Measurements from ENCODE around the gene GSC2. TPM values are rescaled to one million over a fixed set of nuclear protein-coding genes. Genes with fewer than 3 reads are reported as not detected.
A peak's percentile ranks its signal among the peaks of the same experiment; 100 is the strongest.

GSC2 gene
- total and polyA plus RNA-seq, 2 of the 8 experiments (the other 6 are each of a cell fraction or from before 2014, with no cell fraction given) = 0.17 to 0.48 TPM

- TF ChIP-seq SRF (IDR thresholded peaks at IDR 0.05; ENCODE audit: low read depth, low read length) (no peak), CEBPB (IDR thresholded peaks at IDR 0.05; ENCODE audit: low read depth, low read length) (no peak), EP300 (IDR thresholded peaks at IDR 0.05; ENCODE audit: borderline replicate concordance in 1 of 2, low read depth in 2 of 2, low read length in 2 of 2) (no peak), SP4 (IDR thresholded peaks at IDR 0.05; ENCODE audit: low read length) (no peak), RBBP5 (IDR thresholded peaks at IDR 0.05; ENCODE audit: borderline replicate concordance, low read depth, low read length) (0 out of 2 replicates have a peak, but pooled peaks have one; percentile 47), KDM4A (IDR thresholded peaks at IDR 0.05; ENCODE audit: low read depth, low read length, severe bottlenecking) (peak; percentile 27), TAF1 (IDR thresholded peaks at IDR 0.05; ENCODE audit: low read depth, low read length) (no peak), EZH2 (IDR thresholded peaks at IDR 0.05; ENCODE audit: low read depth, low read length, severe bottlenecking) (peak; percentile 73), KDM5A (IDR thresholded peaks at IDR 0.05; ENCODE audit: low read length) (no peak), RNF2 (IDR thresholded peaks at IDR 0.05; ENCODE audit: borderline replicate concordance, low read depth, low read length, missing control alignments, poor library complexity, severe bottlenecking) (no peak), EGR1 (IDR thresholded peaks at IDR 0.05; ENCODE audit: borderline replicate concordance, low read depth, low read length) (no peak), YY1 (IDR thresholded peaks at IDR 0.05; ENCODE audit: low read depth, low read length) (no peak), TCF12 (IDR thresholded peaks at IDR 0.05; ENCODE audit: low read depth, low read length) (no peak), FOSL1 (IDR thresholded peaks at IDR 0.05; ENCODE audit: insufficient read depth, low read depth, low read length) (no peak)
- TF ChIP-seq, protein P1, sequence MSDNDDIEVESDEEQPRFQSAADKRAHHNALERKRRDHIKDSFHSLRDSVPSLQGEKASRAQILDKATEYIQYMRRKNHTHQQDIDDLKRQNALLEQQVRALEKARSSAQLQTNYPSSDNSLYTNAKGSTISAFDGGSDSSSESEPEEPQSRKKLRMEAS (IDR thresholded peaks at IDR 0.05) = no peak
Observed at GRCh38 chr22:19169002-19169946, 19.2 kb upstream of the GSC2 start (continued).

Measured in H1 (cell line).